ENCODE measurements around the gene RGS9BP.

RGS9BP gene

DNA sequence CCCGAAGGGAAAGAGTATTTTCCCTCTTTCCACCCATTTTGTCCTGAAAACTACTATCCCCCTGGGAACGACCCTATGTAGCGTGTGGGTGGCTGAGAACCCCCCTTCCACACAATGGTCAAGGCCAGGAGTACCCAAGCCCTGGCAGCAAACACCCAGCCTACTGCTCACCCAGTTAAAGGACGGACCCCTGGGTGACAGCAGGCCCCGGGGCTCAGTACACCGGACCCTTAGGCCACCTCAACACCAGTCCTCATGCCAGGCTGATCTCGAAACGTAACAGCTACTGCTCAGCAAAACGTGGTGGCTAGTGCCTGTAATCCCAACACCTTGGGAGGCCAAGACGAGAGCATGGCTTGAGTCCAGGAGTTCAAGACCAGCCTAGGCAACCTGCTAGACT, 2.1 kb upstream of the RGS9BP start:
- H3K9me3 ChIP-seq (ENCODE audit: low read depth, low read length), result no peaks in the 10 kb centered on the region
- H3K9ac ChIP-seq (ENCODE audit: insufficient read length), result no peak overlapping the region
- 0 out of 2 replicates have a peak, but pooled peaks cover 2% of the 10 kb centered on the region for H3K36me3 ChIP-seq (ENCODE audit: insufficient read depth, low read length)
- TF ChIP-seq EZH2 (IDR thresholded peaks at IDR 0.05), result no peak
- DNase-seq (ENCODE audit: low read depth, low spot score), result no peak
- peak overlapping the region; percentile 92 for H3K4me3 ChIP-seq
- H3K27ac ChIP-seq, result no peak overlapping the region

DNA sequence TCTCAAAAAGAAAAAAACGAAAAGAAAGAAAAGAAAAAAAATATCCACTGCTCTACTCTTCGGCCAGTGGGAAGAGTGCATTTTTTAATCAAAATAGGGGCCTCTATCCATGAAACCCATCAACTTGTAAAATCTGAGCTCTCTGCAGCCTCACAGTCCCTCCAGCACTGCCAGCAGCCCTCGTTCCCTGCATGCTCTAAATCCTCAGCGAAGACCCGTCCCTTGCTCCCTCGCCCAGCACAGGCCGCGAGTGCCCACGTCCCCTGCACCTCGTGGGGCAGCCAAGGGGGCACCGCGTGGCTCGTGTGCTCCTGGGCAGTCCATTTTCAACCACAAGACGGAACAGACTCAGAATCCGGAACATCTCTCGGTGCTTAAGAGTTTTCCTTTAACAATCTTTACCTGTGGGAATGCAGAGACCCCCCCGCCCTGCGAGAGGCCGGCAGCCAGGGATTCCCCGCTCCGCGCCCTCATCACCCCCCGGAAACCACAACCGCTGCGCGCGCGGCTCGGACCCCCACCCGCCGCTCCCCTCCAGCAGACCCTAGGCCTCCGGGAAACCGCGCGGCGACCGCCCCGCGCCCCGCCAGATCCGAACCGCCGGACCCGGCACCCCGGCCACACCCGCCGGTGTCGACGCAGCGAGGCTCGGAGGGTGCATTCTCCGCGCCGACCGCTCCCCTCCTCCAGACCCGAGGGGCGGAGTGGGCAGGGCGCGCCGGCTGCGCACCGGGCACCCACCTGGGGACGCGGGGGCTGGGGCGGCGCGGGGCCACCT, 1.3 kb upstream of the RGS9BP start:
- H3K9me3 ChIP-seq (ENCODE audit: low read depth, low read length), result no peaks in the 10 kb centered on the region
- DNase-seq (ENCODE audit: low read depth, low spot score), result no peak
- TF ChIP-seq EZH2 (IDR thresholded peaks at IDR 0.05) (no peak), FOXP2 (optimal IDR thresholded peaks at IDR 0.05; ENCODE audit: control extremely low read depth, extremely low read length, insufficient read depth) (no peak), POLR2AphosphoS5 (IDR thresholded peaks at IDR 0.05; ENCODE audit: borderline replicate concordance, low read depth, low read length) (no peak)
- H3K27ac ChIP-seq, result no peak overlapping the region
- H3K9ac ChIP-seq (ENCODE audit: insufficient read length), result peak overlapping the region; percentile 80
- H3K4me3 ChIP-seq, result peak overlapping the region; percentile 92
- H3K36me3 ChIP-seq (ENCODE audit: insufficient read depth, low read length), result 0 out of 2 replicates have a peak, but pooled peaks cover 2% of the 10 kb centered on the region

DNA sequence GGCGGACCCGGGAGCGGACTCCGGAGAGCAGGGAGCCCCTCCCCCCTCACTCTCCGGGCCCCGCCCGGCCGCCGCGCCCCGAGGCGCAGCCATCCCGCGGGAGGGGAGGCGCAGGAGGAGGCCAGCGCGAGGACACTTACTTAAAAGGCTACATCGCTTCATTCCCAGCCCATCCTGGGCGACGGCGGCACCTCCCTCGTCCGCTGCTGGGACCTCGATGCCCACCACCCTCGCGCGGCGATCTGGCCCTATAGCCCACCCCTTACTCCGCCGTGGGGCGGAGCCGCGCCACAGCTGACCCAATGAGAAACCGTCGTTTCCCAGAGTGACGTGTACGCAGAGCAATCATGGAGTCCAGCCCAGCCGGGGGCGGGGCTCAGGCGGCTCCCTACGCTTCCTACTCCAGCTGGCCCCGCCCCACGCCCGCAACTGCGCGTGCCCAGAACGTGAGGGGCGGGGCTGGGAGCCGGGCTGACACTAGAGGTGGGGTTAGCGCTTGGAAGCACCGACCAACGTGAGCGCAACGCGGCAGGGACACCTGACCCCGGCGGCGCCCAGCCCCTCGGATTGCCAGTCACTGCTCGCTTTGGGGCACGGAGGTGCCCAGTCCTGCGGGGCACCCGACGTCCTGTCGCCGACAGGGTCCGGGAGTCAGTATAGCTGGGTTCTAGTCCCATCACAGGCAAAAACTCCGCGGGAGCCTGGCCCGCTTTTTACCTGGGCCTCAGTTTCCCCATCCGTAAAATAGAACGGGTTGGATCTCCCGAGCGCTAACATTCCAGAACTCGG, 523 bp upstream of the RGS9BP start, which contains the start of gene ANKRD27:
Gene ANKRD27 (minus strand): TSS at position 250 of the 789 bp plus-strand sequence. CDS start 16,165 bp downstream, outside the sequence.
- no peak within 1 kb of the TSS for H3K27ac ChIP-seq
- H3K36me3 ChIP-seq (ENCODE audit: insufficient read depth, low read length), result 0 out of 2 replicates have a peak, but pooled peaks cover 2% of the 10 kb centered on the region

DNA sequence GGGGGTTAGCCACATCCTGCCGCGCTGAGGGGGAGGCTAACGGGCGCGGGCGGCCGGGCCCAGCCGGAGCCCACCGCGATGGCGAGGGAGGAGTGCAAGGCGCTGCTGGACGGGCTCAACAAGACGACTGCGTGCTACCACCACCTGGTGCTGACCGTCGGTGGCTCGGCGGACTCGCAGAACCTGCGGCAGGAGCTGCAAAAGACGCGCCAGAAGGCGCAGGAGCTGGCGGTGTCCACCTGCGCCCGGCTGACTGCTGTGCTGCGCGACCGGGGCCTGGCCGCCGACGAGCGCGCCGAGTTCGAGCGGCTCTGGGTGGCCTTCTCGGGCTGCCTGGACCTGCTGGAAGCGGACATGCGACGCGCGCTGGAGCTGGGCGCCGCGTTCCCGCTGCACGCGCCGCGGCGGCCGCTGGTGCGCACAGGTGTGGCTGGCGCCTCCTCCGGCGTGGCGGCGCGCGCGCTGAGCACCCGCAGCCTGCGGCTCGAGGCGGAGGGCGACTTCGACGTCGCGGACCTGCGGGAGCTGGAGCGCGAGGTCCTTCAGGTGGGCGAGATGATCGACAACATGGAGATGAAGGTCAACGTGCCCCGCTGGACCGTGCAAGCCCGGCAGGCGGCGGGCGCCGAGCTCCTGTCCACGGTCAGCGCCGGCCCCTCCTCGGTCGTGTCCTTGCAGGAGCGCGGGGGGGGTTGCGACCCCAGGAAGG, 692 bp downstream of the RGS9BP start:
- DNase-seq (ENCODE audit: low read depth, low spot score), result no peak
- Histone ChIP-seq H3K9ac (ENCODE audit: insufficient read length) (no peak overlapping the region), H3K27ac (no peak overlapping the region), H3K36me3 (ENCODE audit: insufficient read depth, low read length) (0 out of 2 replicates have a peak, but pooled peaks cover under 1% of the 10 kb centered on the region), H3K4me3 (peak overlapping the region; percentile 92), H3K9me3 (ENCODE audit: low read depth, low read length) (no peaks in the 10 kb centered on the region)
- TF ChIP-seq POLR2AphosphoS5 (IDR thresholded peaks at IDR 0.05; ENCODE audit: borderline replicate concordance, low read depth, low read length), result no peak
- TF ChIP-seq FOXP2 (optimal IDR thresholded peaks at IDR 0.05; ENCODE audit: control extremely low read depth, extremely low read length, insufficient read depth), result no peak
- no peak for TF ChIP-seq EZH2 (IDR thresholded peaks at IDR 0.05)

More for the DNA sequence above, 523 bp upstream of the RGS9BP start, which contains the start of gene ANKRD27:
- DNase-seq (ENCODE audit: low read depth, low spot score), result peak; percentile 72
- peak within 1 kb of the TSS; percentile 80 for H3K9ac ChIP-seq (ENCODE audit: insufficient read length)
- H3K9me3 ChIP-seq (ENCODE audit: low read depth, low read length), result no peaks in the 10 kb centered on the region
- TF ChIP-seq FOXP2 (optimal IDR thresholded peaks at IDR 0.05; ENCODE audit: control extremely low read depth, extremely low read length, insufficient read depth), result peak; percentile 45
- TF ChIP-seq EZH2 (IDR thresholded peaks at IDR 0.05), result no peak
- TF ChIP-seq POLR2AphosphoS5 (IDR thresholded peaks at IDR 0.05; ENCODE audit: borderline replicate concordance, low read depth, low read length), result peak; percentile 73; the same call in 1 of the 2 replicates
- peak within 1 kb of the TSS; percentile 92 for H3K4me3 ChIP-seq

DNA sequence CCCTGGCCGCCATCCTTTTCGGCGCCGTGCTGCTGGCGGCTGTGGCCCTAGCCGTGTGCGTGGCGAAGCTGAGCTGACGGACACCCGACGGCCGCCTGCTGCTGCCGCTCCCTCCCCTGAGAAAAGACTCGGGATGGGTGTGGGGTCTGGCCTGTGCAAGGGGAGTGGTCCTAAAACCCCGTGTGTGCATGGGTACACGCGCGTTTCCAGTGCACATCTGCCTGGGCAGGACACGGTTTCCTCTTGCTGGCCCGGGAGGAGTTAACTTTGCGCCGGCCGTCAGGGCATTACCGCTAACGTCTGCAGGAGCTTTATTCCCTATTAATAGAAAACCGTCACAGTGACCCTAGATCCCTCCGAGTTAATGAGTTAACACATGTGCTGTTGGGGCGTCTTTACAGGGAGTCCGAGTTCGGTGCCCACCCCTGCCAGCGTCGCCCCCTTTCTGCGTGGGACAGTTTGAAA, 1.3 kb downstream of the RGS9BP start:
- TF ChIP-seq FOXP2 (optimal IDR thresholded peaks at IDR 0.05; ENCODE audit: control extremely low read depth, extremely low read length, insufficient read depth) (no peak), POLR2AphosphoS5 (IDR thresholded peaks at IDR 0.05; ENCODE audit: borderline replicate concordance, low read depth, low read length) (no peak), EZH2 (IDR thresholded peaks at IDR 0.05) (no peak)
- Histone ChIP-seq H3K9me3 (ENCODE audit: low read depth, low read length) (no peaks in the 10 kb centered on the region), H3K9ac (ENCODE audit: insufficient read length) (no peak overlapping the region), H3K4me3 (no peak overlapping the region), H3K36me3 (ENCODE audit: insufficient read depth, low read length) (no peaks in the 10 kb centered on the region), H3K27ac (no peak overlapping the region)
- DNase-seq (ENCODE audit: low read depth, low spot score), result no peak

DNA sequence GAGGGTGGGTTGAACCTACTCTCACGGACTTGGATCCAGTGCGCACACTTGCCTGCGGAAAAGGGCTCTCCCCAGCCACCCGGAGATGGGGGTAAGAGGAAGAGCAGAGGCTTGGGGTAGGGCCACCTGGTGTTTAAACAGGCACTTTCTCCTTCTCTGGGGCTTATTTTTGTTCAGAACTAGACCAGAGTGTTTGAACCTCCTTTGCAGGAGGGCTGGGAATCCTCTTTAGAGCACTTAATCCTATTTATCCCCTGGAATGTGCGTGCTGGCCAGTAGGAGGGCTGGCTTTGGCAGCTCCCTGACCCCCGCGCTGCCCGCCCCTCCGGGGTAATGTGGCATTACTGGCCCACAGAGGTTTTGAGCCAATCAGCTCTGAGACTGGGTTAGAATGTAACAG, 2.0 kb downstream of the RGS9BP start:
- Histone ChIP-seq H3K27ac (no peak overlapping the region), H3K9me3 (ENCODE audit: low read depth, low read length) (no peaks in the 10 kb centered on the region), H3K36me3 (ENCODE audit: insufficient read depth, low read length) (no peaks in the 10 kb centered on the region), H3K4me3 (no peak overlapping the region), H3K9ac (ENCODE audit: insufficient read length) (no peak overlapping the region)
- DNase-seq (ENCODE audit: low read depth, low spot score), result no peak
- TF ChIP-seq EZH2 (IDR thresholded peaks at IDR 0.05) (no peak), FOXP2 (optimal IDR thresholded peaks at IDR 0.05; ENCODE audit: control extremely low read depth, extremely low read length, insufficient read depth) (no peak), POLR2AphosphoS5 (IDR thresholded peaks at IDR 0.05; ENCODE audit: borderline replicate concordance, low read depth, low read length) (no peak)

DNA sequence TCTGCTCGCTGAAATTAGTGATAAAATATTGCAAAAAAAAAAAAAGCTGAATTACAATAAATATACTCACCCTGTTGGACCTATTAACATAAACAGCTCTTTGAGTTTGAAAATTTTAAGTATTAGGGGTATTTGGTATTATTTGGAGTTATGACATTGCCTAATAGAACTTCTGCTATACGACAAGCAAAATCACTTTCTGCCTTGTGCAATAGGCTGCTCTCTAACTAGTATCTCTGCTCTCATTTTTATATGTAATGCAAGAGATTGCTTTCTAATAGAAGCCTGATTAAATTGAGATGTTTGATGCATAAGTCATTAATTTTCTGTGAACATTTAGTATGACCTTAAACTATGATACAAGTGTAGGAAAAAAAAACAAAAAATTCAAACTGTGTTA, 5.3 kb downstream of the RGS9BP start:
- Histone ChIP-seq H3K4me3 (no peak overlapping the region), H3K9me3 (ENCODE audit: low read depth, low read length) (no peaks in the 10 kb centered on the region), H3K36me3 (ENCODE audit: insufficient read depth, low read length) (no peaks in the 10 kb centered on the region), H3K9ac (ENCODE audit: insufficient read length) (no peak overlapping the region), H3K27ac (no peak overlapping the region)
- TF ChIP-seq FOXP2 (optimal IDR thresholded peaks at IDR 0.05; ENCODE audit: control extremely low read depth, extremely low read length, insufficient read depth), result no peak
- no peak for TF ChIP-seq POLR2AphosphoS5 (IDR thresholded peaks at IDR 0.05; ENCODE audit: borderline replicate concordance, low read depth, low read length)
- no peak for TF ChIP-seq EZH2 (IDR thresholded peaks at IDR 0.05)
- DNase-seq (ENCODE audit: low read depth, low spot score), result no peak

DNA sequence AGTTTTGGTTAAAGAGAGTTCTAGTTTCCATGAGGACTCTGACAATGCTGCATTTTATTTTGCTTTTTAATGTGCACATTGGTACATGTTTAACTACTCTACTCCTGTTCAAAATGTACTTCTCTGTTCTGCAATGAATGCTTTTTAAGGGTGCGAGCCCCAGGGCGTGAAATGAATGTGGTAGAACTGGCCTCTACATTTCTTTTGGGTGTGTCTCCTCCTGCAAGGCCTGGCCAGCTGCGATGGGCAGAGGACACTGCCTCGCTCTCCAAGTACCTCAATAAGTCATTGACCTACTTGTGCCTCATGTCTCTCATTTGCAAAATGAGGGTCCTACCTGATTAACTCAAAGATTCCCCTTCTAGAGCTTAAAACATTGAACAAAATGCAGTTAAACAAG, 6.7 kb downstream of the RGS9BP start:
- Histone ChIP-seq H3K27ac (no peak overlapping the region), H3K4me3 (no peak overlapping the region), H3K9me3 (ENCODE audit: low read depth, low read length) (no peaks in the 10 kb centered on the region), H3K36me3 (ENCODE audit: insufficient read depth, low read length) (no peaks in the 10 kb centered on the region), H3K9ac (ENCODE audit: insufficient read length) (no peak overlapping the region)
- no peak for DNase-seq (ENCODE audit: low read depth, low spot score)
- TF ChIP-seq POLR2AphosphoS5 (IDR thresholded peaks at IDR 0.05; ENCODE audit: borderline replicate concordance, low read depth, low read length), result no peak
- TF ChIP-seq FOXP2 (optimal IDR thresholded peaks at IDR 0.05; ENCODE audit: control extremely low read depth, extremely low read length, insufficient read depth), result no peak
- TF ChIP-seq EZH2 (IDR thresholded peaks at IDR 0.05), result no peak

Data from SK-N-MC (cell line).